Measurements from ENCODE around the gene BSDC1.

BSDC1 gene

DNA sequence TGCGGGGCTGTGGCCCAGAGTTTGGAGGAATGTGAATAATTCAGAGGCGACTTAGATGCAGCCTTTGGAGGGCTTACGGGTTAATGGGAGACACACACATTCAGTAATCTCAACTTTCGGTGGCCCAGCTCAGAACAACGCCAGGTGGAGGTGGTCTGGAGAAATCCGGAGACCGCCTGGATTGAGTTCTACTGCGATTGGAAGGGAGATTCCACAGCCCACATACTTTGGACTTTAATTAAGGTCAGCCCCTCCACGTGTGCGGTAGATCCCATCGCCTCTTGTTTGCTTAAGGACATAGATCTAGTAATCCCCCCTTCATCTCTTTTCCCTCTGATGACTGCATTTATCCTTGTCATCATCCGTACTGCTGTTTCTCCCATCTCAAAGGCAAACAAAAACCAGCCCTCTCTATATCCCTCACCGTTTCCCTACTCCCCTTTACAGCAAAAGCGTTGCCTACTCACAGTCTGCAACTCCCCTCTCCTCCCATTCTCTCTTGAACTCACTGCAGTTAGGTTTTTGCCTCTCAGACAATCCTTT is 720 bp upstream of the BSDC1 start:
- no peak for DNase-seq (ENCODE audit: low read depth in 1 of 2, low spot score in 1 of 2)

DNA sequence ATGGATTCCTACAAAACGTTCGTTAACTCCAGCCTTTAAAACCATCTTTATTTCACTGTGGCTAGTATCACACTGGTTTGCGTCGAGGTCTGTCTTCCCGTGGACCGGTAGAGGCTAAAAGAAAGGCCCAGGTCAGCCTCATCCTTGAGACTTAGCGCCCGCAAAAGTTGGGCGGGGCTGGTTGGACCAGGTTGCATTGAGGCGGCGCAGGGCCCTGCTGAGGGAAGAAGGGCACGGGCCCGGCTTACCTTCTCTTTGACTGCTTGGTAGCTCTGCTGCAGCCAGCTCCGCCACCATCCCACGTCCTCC is 455 bp downstream of the BSDC1 start:
- DNase-seq (ENCODE audit: low read depth in 1 of 2, low spot score in 1 of 2) = no peak

DNA sequence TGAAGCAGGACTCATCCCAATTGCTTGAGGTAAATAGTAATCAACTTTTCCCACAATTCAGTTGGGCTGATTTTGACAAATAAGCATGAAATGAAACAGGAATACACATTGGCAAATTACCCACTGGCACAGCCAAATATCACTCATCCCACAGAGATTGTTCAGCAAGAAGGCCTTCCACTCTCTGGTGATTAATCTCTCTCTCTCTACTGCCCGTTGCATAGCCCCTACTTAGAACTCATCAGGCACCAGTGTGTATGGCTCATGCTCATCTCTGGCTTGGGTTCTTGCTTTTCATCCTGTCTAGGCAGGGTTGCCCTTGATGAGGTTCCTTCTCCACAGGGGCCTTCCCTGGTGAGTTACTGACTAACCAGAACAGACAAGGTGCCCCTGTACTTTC is 1.1 kb downstream of the BSDC1 start:
- no peak for DNase-seq (ENCODE audit: low read depth in 1 of 2, low spot score in 1 of 2)

DNA sequence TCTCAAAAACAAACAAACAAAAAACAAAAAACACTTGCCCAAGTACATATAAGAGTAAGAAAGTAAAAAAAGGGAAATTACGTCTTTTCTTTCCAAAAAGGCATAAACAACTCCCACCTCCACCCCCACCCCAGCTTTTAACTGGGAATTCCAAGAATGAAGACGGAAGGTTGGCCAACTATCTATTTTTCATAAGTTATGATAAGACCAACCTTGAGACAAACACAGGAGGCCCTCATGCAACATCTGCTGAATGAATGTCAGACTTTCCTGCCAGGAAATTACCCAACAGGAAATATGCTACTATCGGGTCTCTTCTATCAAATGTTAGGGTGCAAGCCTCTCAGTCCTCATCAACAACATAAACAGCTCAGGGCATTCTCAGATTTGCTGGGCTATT is 1.9 kb downstream of the BSDC1 start:
- DNase-seq (ENCODE audit: low read depth in 1 of 2, low spot score in 1 of 2) = no peak

DNA sequence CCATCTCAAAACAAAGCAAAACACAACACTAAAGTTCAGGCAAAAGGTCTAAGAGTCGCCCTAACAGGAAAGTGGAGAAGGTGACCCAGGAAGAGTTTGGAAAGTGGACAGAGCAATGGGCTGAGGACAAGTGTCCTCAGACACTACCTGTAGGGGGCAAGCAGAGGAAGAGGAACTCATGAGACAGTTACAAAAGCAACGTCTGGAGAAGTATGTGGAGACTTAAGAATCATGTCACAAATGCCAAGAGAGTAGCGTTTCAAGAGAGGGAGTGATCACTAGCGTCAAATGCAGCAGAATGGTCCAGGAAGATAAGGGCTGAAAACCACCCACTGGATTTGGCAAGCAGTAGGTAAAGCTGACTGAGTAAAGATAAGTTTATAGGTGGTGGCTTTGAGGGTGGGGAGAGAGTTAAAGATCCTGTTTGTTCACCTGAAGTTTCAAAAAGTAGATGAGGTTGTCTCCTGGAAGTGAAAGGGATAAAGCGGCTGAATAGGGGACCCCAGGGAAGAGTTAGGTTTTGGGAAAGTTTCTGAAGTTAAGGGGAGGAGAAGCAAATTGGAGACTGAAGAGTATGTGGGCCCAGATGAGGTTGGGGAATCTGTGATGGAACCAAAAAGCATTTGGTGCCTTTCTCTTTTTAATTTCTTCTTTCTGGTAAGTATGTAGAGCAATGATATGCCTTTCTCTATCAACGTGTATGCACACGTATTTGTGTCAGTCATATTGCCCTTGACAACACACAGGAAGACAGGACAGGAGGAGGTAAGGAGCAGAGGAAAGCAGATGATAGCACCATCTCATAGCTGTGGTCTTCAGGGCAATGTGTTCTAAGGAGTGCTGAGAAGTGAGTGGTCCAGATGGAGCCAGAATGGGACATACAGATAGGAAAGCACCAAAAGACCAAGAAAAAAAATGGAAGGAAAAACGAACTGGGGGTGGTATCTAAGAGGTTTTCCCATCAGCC is 3.1 kb downstream of the BSDC1 start:
- DNase-seq (ENCODE audit: low read depth in 1 of 2, low spot score in 1 of 2) = no peak

DNA sequence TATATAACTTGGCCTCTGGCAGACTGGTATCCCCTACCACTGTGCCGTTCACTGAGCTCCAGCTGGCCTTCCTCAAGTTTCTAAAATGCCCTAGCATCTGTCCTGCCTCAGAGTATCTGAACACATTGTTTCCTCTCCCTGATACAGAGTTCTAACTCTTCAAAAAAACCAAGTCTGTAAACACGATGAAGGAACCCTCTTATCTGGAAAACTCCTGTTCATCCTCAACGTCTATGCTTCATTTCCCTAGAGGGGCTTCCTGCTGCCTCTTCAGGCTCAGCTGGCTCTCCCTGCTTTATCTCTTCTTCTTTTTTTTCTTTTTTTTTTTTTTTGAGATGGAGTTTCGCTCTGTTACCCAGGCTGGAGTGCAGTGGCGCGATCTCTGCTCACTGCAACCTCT is 5.6 kb downstream of the BSDC1 start:
- no peak for DNase-seq (ENCODE audit: low read depth in 1 of 2, low spot score in 1 of 2)

DNA sequence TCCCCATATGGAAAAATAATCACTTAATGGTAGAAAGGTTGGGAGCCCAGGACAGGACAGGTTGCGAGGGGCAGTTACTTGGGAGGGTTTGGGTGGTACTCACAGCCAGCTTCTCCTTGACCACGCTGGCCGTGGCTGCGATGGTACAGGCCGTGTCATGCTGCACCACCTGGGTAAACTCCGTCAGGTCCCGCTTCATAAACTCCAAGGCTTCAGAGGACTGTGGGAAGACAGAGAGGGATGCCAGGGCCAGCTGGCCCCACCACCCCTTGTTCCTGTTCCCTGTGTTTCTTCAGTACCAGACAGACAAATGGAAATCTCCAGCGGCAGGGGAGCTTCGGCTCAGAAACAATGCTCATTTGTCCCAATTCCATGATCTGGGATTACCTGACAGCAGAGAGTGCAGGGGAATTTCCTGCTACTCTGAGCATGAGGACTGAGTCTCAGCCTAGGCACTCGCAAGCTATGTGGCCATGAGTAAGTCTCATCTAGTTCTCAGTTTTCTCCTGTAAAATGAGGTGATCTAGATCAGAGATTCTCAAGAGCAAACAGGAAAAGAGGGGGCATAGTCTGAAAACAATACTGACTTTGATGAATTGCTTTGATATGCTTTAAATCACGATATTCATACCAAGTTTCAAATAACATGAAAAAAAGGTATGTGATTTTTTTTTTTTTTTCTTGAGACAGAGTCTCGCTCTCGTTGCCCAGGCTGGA is 7.4 kb downstream of the BSDC1 start:
- no peak for DNase-seq (ENCODE audit: low read depth in 1 of 2, low spot score in 1 of 2)

DNA sequence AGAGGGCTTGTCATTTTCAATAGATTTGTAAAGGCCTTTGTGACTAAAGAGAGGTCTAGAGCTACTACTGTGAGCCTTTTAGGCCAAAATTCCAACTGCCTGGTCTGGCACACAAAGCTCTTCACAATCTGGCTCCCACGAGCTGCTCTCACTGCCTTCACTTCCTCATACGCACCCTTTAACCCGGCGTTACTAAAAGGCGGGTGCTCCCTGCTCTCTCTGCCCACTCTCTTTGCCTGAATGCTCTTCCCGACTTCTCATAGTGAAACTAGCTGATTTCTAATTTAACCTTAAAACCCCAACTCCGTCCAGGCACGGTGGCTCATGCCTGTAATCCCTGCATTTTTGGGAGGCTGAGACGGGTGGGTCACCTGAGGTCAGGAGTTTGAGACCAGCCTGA is 14.2 kb downstream of the BSDC1 start:
- DNase-seq (ENCODE audit: low read depth in 1 of 2, low spot score in 1 of 2) = no peak

DNA sequence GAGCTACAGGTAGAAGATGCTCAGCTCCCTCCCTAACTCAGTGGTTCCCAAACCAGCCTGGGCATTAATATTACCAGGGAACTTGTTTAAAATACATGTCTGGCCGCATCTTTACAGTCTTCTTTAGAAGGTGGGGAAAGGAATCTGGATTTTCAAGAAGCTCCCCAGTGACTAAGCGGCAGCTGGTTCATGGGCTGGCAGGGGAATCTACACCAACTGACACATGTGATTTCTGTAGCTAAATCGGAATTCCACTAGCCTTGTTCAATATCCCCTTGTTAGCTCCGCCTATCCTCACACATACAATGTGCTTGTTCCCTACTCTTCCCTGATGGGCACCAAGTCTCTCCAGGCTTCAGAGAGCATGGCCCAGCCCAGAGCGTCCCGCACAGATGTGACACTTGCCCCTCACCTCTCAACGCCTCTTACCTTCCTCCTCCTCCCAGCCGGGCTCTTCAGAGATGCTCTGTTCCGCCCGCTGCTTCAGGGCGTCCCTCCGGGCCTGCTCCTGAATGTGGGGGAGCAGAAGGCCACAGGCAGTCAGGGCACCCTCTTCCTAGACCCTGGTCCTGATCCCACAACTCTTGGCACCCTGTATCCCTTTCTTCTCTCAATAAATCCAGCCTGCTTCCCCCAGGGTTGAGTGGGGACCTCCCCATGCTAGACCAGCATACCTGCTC is 16.6 kb downstream of the BSDC1 start:
- no peak for DNase-seq (ENCODE audit: low read depth in 1 of 2, low spot score in 1 of 2)

DNA sequence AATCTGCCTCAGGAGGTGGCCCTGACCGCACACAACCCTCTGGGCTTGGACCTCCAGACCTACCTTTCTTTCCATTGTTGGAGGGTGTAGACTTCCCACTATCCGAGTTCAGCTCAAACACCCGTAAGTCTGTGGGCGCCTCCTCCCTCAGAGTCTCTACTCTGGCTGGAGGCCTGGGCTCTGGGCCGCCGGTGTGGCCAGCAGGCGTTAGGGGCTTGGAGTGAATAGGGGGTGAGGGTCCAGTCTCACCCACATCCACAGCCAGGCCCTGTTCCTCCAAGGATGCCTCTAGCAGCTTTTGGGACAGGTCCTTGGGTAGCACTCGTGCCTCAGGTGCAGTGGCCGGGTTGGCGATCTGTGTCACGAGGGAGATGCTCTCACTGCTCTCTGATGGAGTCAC is 18.0 kb downstream of the BSDC1 start:
- no peak for DNase-seq (ENCODE audit: low read depth in 1 of 2, low spot score in 1 of 2)

DNA sequence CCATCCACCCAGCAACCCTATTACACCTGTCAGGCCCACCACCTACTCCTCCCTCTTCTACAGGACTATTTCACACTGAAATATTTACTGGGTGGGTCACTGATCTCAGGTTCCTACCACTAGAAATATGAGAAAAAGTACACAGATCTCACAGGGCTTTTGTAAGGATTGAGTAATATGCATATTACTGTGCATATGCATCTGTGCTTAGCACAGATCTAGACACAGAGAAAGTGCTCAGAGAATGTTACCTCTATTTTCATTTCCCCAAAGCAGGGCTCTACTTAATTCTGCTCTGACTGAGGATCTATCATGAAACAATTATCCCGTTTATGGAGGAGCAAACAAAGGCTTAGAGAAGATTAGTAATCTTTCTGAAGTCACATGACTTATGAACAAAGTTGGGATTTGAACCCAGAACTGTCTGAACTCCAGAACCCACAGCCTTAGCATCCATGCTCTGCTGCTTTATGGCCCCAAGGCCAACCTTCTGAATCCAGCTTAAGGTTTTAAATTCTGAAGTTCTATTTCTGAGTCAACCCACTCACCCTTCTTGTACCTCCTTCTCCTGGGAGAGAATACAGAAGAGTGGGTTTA is 20.1 kb downstream of the BSDC1 start:
- no peak for DNase-seq (ENCODE audit: low read depth in 1 of 2, low spot score in 1 of 2)

DNA sequence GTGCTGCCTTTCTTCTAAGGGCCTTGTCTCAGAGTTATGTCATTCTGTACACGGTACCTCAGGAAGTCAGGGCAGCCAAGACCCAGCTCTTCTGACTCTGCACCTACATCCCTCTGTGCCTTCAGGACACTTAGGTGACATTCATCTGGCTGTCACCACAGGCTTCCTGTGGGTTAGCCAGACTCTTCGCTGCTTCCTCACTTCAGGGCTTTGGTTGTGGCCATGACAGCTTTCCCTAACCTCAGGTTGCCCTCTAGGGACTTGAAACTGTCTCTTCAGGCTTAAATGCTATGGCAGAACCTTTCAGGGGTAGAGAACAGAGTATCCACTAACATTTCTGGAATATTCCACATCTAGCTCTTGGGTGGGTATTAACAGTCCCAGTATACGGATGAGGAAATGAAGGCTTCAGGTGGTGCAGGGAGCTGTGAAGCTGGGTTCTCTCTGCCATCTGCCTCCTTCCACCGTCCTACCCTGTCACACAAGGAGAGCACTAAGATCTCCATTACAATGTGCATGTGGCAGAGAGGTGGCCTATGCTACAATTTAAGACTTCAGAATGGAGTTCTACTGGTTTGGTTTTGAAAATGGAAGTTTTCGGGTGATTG is 22.0 kb downstream of the BSDC1 start:
- DNase-seq (ENCODE audit: low read depth in 1 of 2, low spot score in 1 of 2) = no peak

DNA sequence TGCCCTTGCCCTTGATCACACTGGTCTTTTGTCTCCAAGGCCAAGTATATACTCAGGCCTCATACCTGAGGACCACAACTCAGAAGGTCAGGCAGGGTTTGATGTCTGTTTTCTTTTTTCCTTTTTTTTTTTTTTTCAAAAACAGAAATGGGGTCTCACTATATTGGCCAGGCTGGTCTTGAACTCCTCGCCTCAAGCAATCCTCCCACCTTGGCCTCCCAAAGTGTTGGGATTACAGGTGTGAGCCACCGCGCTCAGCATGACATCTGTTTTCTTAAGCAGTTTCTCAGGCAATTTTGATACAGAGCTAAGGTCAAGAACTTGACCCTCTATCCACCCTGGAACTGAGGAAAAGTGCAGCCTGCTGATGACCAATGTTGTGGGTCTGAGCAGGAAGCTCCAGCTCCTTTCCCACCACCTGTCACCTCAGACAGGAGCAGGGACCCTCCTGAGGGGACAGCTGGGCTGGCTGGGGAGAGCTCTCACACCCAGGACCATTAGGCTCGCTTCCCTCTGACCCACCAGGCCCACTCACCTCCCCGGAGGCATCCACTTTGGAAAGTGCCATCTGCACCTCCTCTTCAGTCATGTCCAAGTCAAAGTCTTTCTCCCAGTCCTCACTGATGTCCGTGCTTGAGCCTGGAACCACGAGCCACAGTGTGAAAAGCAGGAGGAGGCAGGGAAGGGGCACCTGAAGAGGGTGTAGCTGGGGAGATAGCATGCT is 26.2 kb downstream of the BSDC1 start:
- DNase-seq (ENCODE audit: low read depth in 1 of 2, low spot score in 1 of 2) = no peak

DNA sequence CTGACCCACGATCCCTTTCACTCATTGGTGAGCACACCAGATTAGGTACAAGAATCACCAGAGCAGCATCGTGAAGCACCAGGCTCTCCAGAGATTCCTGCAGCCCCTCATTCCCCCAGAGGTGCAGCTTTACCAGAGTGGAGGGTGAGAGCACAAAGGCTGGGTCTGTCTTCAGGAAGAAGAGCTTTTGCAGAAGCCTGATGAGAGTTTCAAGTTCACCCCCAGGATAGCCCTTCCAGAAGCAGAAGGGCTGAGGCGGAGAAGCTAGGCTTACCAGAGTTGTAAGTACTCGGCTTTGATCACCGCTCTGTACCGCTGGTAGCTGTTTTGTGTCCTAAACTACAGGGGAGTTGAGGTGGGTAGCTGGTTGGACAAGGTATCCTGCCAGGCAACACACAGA is 28.8 kb downstream of the BSDC1 start:
- no peak for DNase-seq (ENCODE audit: low read depth in 1 of 2, low spot score in 1 of 2)

DNA sequence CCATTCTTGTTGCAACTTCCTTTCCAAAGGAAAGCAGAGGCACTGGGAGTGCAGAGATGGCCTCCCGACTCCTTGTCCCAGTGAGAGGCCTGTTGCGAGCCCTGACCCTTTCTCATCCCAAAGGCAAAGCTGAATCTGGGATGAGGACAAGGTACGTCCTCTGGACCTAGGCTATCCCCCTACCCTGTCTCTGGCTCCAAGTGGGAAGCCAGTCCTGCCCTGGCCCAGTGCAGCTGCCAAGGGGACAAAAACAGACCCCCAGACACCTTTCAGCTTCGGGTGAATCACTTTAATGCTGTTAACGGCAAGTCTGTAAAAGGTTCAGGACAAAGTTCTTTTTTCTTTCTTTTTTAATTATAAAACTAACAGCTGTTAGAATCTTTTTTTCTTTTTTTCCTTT is 29.4 kb downstream of the BSDC1 start:
- DNase-seq (ENCODE audit: low read depth in 1 of 2, low spot score in 1 of 2) = no peak

DNA sequence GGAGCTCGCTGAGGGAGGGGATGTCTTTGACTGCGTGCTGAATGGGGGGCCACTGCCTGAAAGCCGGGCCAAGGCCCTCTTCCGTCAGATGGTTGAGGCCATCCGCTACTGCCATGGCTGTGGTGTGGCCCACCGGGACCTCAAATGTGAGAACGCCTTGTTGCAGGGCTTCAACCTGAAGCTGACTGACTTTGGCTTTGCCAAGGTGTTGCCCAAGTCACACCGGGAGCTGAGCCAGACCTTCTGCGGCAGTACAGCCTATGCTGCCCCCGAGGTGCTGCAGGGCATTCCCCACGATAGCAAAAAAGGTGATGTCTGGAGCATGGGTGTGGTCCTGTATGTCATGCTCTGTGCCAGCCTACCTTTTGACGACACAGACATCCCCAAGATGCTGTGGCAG is 30.5 kb downstream of the BSDC1 start:
- DNase-seq (ENCODE audit: low read depth in 1 of 2, low spot score in 1 of 2) = no peak

DNA sequence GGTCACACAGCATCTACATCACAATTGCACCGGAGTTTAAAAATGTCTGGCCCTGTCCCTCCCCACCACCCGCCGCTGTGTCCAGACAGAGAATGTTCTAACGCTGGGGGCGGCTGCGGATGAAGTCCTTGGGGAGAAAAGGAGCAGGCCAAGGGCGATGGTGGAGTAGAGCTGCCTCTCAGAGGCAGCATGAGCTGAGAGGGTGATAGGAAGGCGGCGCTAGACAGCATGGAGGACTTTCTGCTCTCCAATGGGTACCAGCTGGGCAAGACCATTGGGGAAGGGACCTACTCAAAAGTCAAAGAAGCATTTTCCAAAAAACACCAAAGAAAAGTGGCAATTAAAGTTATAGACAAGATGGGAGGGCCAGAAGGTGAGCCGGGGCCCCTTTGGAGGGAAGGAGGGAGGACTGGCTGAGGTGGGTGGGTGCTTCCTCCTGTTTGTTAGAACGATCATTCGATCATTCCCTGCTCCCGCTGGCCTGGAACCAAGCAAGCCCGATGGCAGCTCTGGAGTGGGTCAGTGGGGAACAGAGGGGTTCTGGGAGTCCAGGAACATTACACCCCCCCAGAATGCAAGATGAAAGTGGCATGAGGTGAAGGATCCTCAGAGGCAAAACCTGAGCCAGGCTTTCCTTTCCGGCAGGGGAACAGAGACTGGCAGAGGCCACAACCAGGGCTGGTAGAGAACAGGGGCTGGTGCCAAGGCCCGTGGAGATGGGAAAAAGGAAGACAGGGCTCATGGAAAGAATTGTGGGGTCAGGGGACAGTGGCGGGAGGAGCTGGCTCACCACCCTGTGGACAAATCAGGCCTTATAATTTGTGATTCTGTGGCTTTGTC is 31.5 kb downstream of the BSDC1 start, which contains the start of the genes FAM229A and TSSK3:
TSS of gene FAM229A (minus strand) at position 12 of the 840 bp plus-strand sequence. CDS start 394 bp downstream, outside the sequence.
TSS of gene TSSK3 (plus strand) at position 66 of the 840 bp plus-strand sequence. CDS start at position 229, 163 bp downstream.
- DNase-seq (ENCODE audit: low read depth in 1 of 2, low spot score in 1 of 2) = no peak

DNA sequence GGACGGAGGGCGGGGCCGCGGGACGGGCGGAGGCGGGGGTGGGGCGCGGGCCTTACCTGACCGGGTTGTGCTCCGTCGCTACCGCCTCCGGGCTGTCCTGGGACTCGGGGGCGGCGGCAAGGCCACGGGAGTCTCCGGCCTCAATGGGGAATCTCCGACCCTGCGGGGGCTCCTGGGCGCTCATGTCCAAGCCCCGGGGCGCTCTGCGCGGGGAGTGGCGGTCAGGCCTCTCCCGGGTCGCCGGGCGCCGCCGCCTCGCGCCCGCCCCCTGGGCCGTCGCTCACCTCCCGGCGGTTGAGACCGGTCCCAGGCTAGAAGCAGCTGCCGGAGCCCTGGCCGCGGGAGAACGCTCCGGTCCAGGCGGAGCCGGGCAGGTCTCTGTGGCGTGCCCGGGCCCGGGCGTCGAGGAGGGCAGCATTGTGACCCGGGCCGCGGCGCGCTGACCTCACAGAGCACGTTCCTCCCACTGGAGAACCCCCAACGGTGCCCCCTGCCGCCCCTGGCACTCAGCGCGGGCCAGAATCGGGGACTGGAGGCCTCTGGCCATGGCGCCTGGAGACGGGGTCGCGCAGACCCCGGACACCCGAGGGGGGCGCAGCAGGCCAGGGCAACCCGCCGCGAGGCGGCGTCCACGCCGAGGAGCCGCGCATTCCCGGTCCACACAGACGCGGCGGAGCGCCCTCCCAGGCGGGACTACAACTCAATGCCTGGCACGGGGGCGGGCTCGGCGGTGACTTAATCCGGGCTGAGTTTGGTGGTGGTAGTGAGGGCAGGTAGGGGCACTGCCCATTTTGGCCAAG is 32.4 kb downstream of the BSDC1 start:
- no peak for DNase-seq (ENCODE audit: low read depth in 1 of 2, low spot score in 1 of 2)

All from activated CD4-positive, alpha-beta T cell treated with anti-CD3 and anti-CD28 coated beads, Interleukin-2, amount 50 U/mL, for 24 hours (primary cell).